ENCODE data around the gene AREG.

Gene AREG

GRCh38 chr4:74440356-74440755 lies 4.6 kb upstream of the AREG start:
- H3K4me3 ChIP-seq (ENCODE audit: low read length) = no peak overlapping the region
- peak; percentile 33 for DNase-seq (ENCODE audit: low read depth)
- no peak for TF ChIP-seq CTCF (IDR thresholded peaks at IDR 0.05; ENCODE audit: insufficient read depth, low read depth, low read length, missing control alignments)

GRCh38 chr4:74441744-74442143 lies 3.2 kb upstream of the AREG start:
- peak; percentile 70 for DNase-seq (ENCODE audit: low read depth)
- H3K4me3 ChIP-seq (ENCODE audit: low read length) = no peak overlapping the region
- no peak for TF ChIP-seq CTCF (IDR thresholded peaks at IDR 0.05; ENCODE audit: insufficient read depth, low read depth, low read length, missing control alignments)

GRCh38 chr4:74446193-74446868 lies 1.4 kb downstream of the AREG start:
- DNase-seq (ENCODE audit: low read depth) = peak; percentile 77
- peak overlapping the region; percentile 88 for H3K4me3 ChIP-seq (ENCODE audit: low read length)
- no peak for TF ChIP-seq CTCF (IDR thresholded peaks at IDR 0.05; ENCODE audit: insufficient read depth, low read depth, low read length, missing control alignments)

GRCh38 chr4:74446896-74447295 lies 2.0 kb downstream of the AREG start:
- H3K4me3 ChIP-seq (ENCODE audit: low read length) = peak overlapping the region; percentile 88
- no peak for TF ChIP-seq CTCF (IDR thresholded peaks at IDR 0.05; ENCODE audit: insufficient read depth, low read depth, low read length, missing control alignments)
- no peak for DNase-seq (ENCODE audit: low read depth)

GRCh38 chr4:74447636-74448233 lies 2.8 kb downstream of the AREG start:
- DNase-seq (ENCODE audit: low read depth) = peak; percentile 49
- peak overlapping the region; percentile 88 for H3K4me3 ChIP-seq (ENCODE audit: low read length)
- no peak for TF ChIP-seq CTCF (IDR thresholded peaks at IDR 0.05; ENCODE audit: insufficient read depth, low read depth, low read length, missing control alignments)

GRCh38 chr4:74449571-74450297 lies 4.8 kb downstream of the AREG start:
- DNase-seq (ENCODE audit: low read depth) = peak; percentile 74
- peak overlapping the region; percentile 18 for H3K4me3 ChIP-seq (ENCODE audit: low read length)
- no peak for TF ChIP-seq CTCF (IDR thresholded peaks at IDR 0.05; ENCODE audit: insufficient read depth, low read depth, low read length, missing control alignments)
